Right lobe of liver (tissue), 6 donors: ENCODE data around the gene MIS18BP1. TPM values are rescaled to one million over a fixed set of nuclear protein-coding genes. Genes with fewer than 3 reads are reported as not detected.

Experiments used
- ATAC-seq, 4 donors: fragments of 200-7000 bp; cut with Tn5 transposase; one replicate each; pipeline ENCODE4 v1.9.1; 2020; ENCODE audit warnings: mild to moderate bottlenecking in 4 of 4, moderate library complexity in 4 of 4
- DNase-seq, 3 donors: peaks; one replicate each; pipeline ENCODE4 v3.0.0-alpha.2; 2020
- H3K27ac ChIP-seq, 3 donors: fragments of 200-600 bp; one replicate each; pipeline ENCODE4 v1.8.0; 2022
- H3K27me3 ChIP-seq, 2 donors: fragments of 200-600 bp; one replicate each; pipeline ENCODE4 v1.8.0; 2022
- H3K36me3 ChIP-seq, 4 donors: fragments of 200-600 bp; sonication (generic) in 1 of 4; one replicate each; pipeline versions ENCODE4 v1.5.1 to v1.8.0; 2017 to 2022; ENCODE audit warnings: control low read depth in 1 of 4
- H3K4me1 ChIP-seq, 4 donors: fragments of 200-600 bp; sonication (generic) in 1 of 4; one replicate each; pipeline versions ENCODE4 v1.5.1 to v1.8.0; 2017 to 2022; ENCODE audit warnings: control low read depth in 1 of 4
- H3K4me3 ChIP-seq, 3 donors: fragments of 200-600 bp; one replicate each; pipeline ENCODE4 v1.8.0; 2022
- H3K9me3 ChIP-seq, 4 donors: fragments of 200-600 bp; sonication (generic) in 1 of 4; one replicate each; pipeline versions ENCODE4 v1.5.1 to v1.8.0; 2017 to 2022; ENCODE audit warnings: control low read depth in 1 of 4
- CTCF ChIP-seq, 4 donors: fragments of 200-600 bp in 3 of 4; fragments of 450-650 bp in 1 of 4; IDR thresholded peaks; one replicate each; pipeline versions ENCODE4 v1.5.1 to v1.8.0; 2016 to 2022; ENCODE audit warnings: antibody characterized with exemption in 4 of 4, mild to moderate bottlenecking in 2 of 4
- POLR2A ChIP-seq: fragments of 450-650 bp; IDR thresholded peaks from one replicate; pipeline ENCODE4 v1.6.1; 2017; ENCODE audit warnings: antibody characterized with exemption, mild to moderate bottlenecking
- WGBS: methylation state at CpG from one replicate; pipeline ENCODE4 v1.1.6; 2018; ENCODE audit warnings: low coverage, low lambda C conversion rate; ENCODE audit not compliant: insufficient coverage; ENCODE audit errors: missing lambda C conversion rate; 5-methylcytosine and 5-hydroxymethylcytosine counted together
- intact Hi-C, 2 donors: fragments of 100-400 bp; cut with DNase I; formaldehyde crosslinking; loops; one replicate each; pipeline versions ENCODE4 v1.11.2 to v1.14.1; 2022
- total RNA-seq, 6 experiments: library from RNA; depleted of rRNA in 2 of 6; stranded (reverse); fragments of >200 nt in 2 of 6; fragmentation: NEBNext Ultra II Directional in 3 of 6; extraction: Animal tissue kit (Norgen Biotek cat#: 25700) in 3 of 6; gene quantifications; one replicate each; pipeline versions ENCODE4 v1.1.0 to v1.2.4, GENCODE V29; 2016 to 2023
- donor health status: DM: no; HTN: yes; CAD: no.
- donor health status: DM: no; HTN: no; CAD: no.
- donor health status: DM: no; HTN: no; CAD: no.
- donor health status: DM: no; HTN: yes; CAD: no.
- donor health status: DM: no; HTN: yes; CAD: no.

The MIS18BP1 gene
- total RNA-seq, 6 experiments from 2014 or later, result 4.6 to 11.0 (median 6.4) TPM

- H3K9me3 ChIP-seq, result no peaks in the 10 kb centered on the region
- no peaks in the 10 kb centered on the region for H3K27me3 ChIP-seq
- DNase-seq (peak; percentile 35 to 66 (median 54)), ATAC-seq (peak; percentile 2 to 44 (median 22))
- WGBS, result 56% methylated on average over 14 of the region's 23 CpGs
- H3K4me1 ChIP-seq, result peaks cover 0 to 13% (median 0%) of the 10 kb centered on the region in 4 donors
- no peaks in the 10 kb centered on the region for H3K36me3 ChIP-seq
- TF ChIP-seq CTCF (IDR thresholded peaks at IDR 0.05) (no peak), POLR2A (no peak)
- intact Hi-C loops, result loop anchor here in 1 of 2 donors (10.0 kb wide), 1 partner anchor 339 kb away; no protein-coding TSS in a partner anchor
- H3K27ac ChIP-seq, result peak overlapping the region; percentile 90 to 97 (median 91)
- H3K4me3 ChIP-seq, result peak overlapping the region; percentile 70 to 89 (median 76)
These were observed 830 bp upstream of the MIS18BP1 start for GRCh38 chr14:45253754-45254310.

- DNase-seq (no peak), ATAC-seq (no peak)
- intact Hi-C loops, result loop anchor here in 1 of 2 donors (10.0 kb wide), 1 partner anchor 338 kb away; no protein-coding TSS in a partner anchor
- H3K4me1 ChIP-seq, result peaks cover 0 to 13% (median 0%) of the 10 kb centered on the region in 4 donors
- no peak for TF ChIP-seq POLR2A
- no peak for TF ChIP-seq CTCF (IDR thresholded peaks at IDR 0.05)
- H3K27ac ChIP-seq, result peak overlapping the region; percentile 90 to 97 (median 91)
- WGBS, result 3% methylated on average over 25 of the region's 26 CpGs
- no peaks in the 10 kb centered on the region for H3K27me3 ChIP-seq
- H3K4me3 ChIP-seq, result peak overlapping the region; percentile 70 to 89 (median 76)
- no peaks in the 10 kb centered on the region for H3K36me3 ChIP-seq
- H3K9me3 ChIP-seq, result no peaks in the 10 kb centered on the region
These were observed 484 bp downstream of the MIS18BP1 start for GRCh38 chr14:45252366-45253069.

- no peaks in the 10 kb centered on the region for H3K9me3 ChIP-seq
- 21% methylated on average over 5 of the region's 5 CpGs for WGBS
- H3K27ac ChIP-seq, result peak overlapping the region in 2 of 3 donors; percentile 91 to 97
- H3K4me3 ChIP-seq, result peak overlapping the region; percentile 70 to 89 (median 76)
- ATAC-seq (peak in 1 of 4 donors; percentile 9), DNase-seq (no peak)
- peaks cover 0 to 13% (median 0%) of the 10 kb centered on the region in 4 donors for H3K4me1 ChIP-seq
- intact Hi-C loops, result loop anchor here in 1 of 2 donors (10.0 kb wide), 1 partner anchor 337 kb away; no protein-coding TSS in a partner anchor
- no peak for TF ChIP-seq CTCF (IDR thresholded peaks at IDR 0.05)
- TF ChIP-seq POLR2A, result peak; percentile 10
- H3K36me3 ChIP-seq, result no peaks in the 10 kb centered on the region
- H3K27me3 ChIP-seq, result no peaks in the 10 kb centered on the region
These were observed 1.1 kb downstream of the MIS18BP1 start for GRCh38 chr14:45251912-45252311.

- no peak for TF ChIP-seq CTCF (IDR thresholded peaks at IDR 0.05)
- TF ChIP-seq POLR2A, result no peak
- H3K36me3 ChIP-seq, result no peaks in the 10 kb centered on the region
- intact Hi-C loops, result loop anchor here in 1 of 2 donors (10.0 kb wide), 1 partner anchor 335 kb away; no protein-coding TSS in a partner anchor
- H3K4me3 ChIP-seq, result peak overlapping the region in 1 of 3 donors; percentile 19
- WGBS, result 26% methylated on average over 5 of the region's 5 CpGs
- no peaks in the 10 kb centered on the region for H3K9me3 ChIP-seq
- H3K4me1 ChIP-seq, result peaks cover 0 to 13% (median 0%) of the 10 kb centered on the region in 4 donors
- H3K27me3 ChIP-seq, result no peaks in the 10 kb centered on the region
- peak in 2 of 4 donors; percentile 1 to 2 for ATAC-seq
- no peak for DNase-seq
- H3K27ac ChIP-seq, result peak overlapping the region in 2 of 3 donors; percentile 43 to 52
These were observed 3.0 kb downstream of the MIS18BP1 start for GRCh38 chr14:45249856-45250575.
